MM.1S (cell line): ENCODE data around the gene IL17D.

Experiments used
- DNase-seq: peaks from one replicate; pipeline ENCODE4 v3.0.0-alpha.2; 2015
- H2AFZ ChIP-seq: fragments of 300-600 bp; sonication (generic); 2 replicates; pipeline ENCODE4 v1.6.0; 2016; ENCODE audit warnings: antibody characterized with exemption, low read length
- H3F3A ChIP-seq: fragments of 300-600 bp; sonication (generic); 2 replicates; pipeline ENCODE4 v1.6.1; 2016; ENCODE audit warnings: mild to moderate bottlenecking, antibody characterized with exemption, low read length, moderate library complexity, mixed read lengths; ENCODE audit not compliant: insufficient read depth
- H3K27ac ChIP-seq: fragments of 300-600 bp; sonication (generic); 2 replicates; pipeline ENCODE4 v1.5.1; 2016; ENCODE audit warnings: mild to moderate bottlenecking, low read length
- H3K27me3 ChIP-seq: fragments of 300-600 bp; sonication (generic); replicated peaks from 2 replicates; pipeline ENCODE4 v1.6.0; 2016; ENCODE audit warnings: low read length; ENCODE audit not compliant: insufficient read depth
- H3K36me3 ChIP-seq: fragments of 300-600 bp; sonication (generic); replicated peaks from 2 replicates; pipeline ENCODE4 v1.6.1; 2016; ENCODE audit warnings: mild to moderate bottlenecking, low read length, mixed read lengths; ENCODE audit not compliant: insufficient read depth
- H3K4me1 ChIP-seq: fragments of 300-600 bp; sonication (generic); 2 replicates; pipeline ENCODE4 v1.6.1; 2016; ENCODE audit warnings: low read length, mixed read lengths
- H3K4me2 ChIP-seq: fragments of 300-600 bp; sonication (generic); 2 replicates; pipeline ENCODE4 v1.6.0; 2016; ENCODE audit warnings: low read depth, low read length
- H3K4me3 ChIP-seq: fragments of 300-600 bp; sonication (generic); 2 replicates; pipeline ENCODE4 v1.5.1; 2016; ENCODE audit warnings: low read length, mixed read lengths
- H3K79me2 ChIP-seq: fragments of 300-600 bp; sonication (generic); 2 replicates; pipeline ENCODE4 v1.6.1; 2016; ENCODE audit warnings: mixed run types, low read length, mixed read lengths
- H3K9ac ChIP-seq: fragments of 300-600 bp; sonication (generic); 2 replicates; pipeline ENCODE4 v1.6.1; 2016; ENCODE audit warnings: low read length, mixed read lengths
- H3K9me2 ChIP-seq: fragments of 300-600 bp; sonication (generic); replicated peaks from 2 replicates; pipeline ENCODE4 v1.6.1; 2016; ENCODE audit warnings: mild to moderate bottlenecking, low read length, mixed read lengths; ENCODE audit not compliant: insufficient read depth
- H3K9me3 ChIP-seq: fragments of 300-600 bp; sonication (generic); replicated peaks from 2 replicates; pipeline ENCODE4 v1.6.1; 2016; ENCODE audit warnings: mild to moderate bottlenecking, low read length, mixed read lengths; ENCODE audit not compliant: insufficient read depth
- H4K20me1 ChIP-seq: fragments of 300-600 bp; sonication (generic); 2 replicates; pipeline ENCODE4 v1.6.1; 2016; ENCODE audit warnings: mild to moderate bottlenecking, low read length, moderate library complexity, mixed read lengths; ENCODE audit not compliant: insufficient read depth
- EZH2 ChIP-seq: fragments of 300-600 bp; sonication (generic); optimal IDR thresholded peaks from 2 replicates; pipeline ENCODE3; 2017; ENCODE audit warnings: low read depth, mild to moderate bottlenecking, antibody characterized with exemption, low read length, mixed read lengths
- EZH2phosphoT487 ChIP-seq: fragments of 300-600 bp; sonication (generic); IDR thresholded peaks from 2 replicates; pipeline ENCODE4 v1.6.1; 2018; ENCODE audit warnings: antibody characterized with exemption, low read length
- TF ChIP-seq, protein P1 (sequence below): fragments of 300-600 bp; sonication (generic); IDR thresholded peaks from 2 replicates; pipeline ENCODE4 v1.5.1; 2016; ENCODE audit warnings: antibody characterized with exemption, low read length, mixed read lengths

Gene IL17D

DNA sequence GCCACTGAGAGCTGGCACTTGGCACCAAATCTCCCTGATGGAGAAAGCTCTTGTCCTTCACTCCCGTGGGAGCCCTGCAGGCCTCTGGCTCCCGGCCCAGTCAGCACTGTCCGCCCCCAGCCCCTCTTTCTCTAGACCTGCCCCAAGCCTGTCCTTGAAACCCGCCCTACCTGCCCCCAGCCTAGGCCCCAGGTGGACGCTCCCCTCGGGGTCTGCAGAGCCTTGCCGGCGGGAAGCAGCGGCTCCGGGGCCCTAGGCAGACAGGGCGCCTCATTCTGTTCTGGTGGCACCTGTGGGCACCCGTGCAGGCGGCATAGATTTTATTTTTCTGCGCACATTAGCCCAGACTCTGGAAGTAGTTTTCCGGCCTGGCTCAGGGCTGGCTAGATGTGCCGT is 17.6 kb downstream of the IL17D start:
- Histone ChIP-seq H3K9me2 (no peaks in the 10 kb centered on the region), H3K9ac (no peak overlapping the region), H3K36me3 (no peaks in the 10 kb centered on the region), H3K79me2 (no peaks in the 10 kb centered on the region), H3K27me3 (no peaks in the 10 kb centered on the region), H3K4me1 (no peaks in the 10 kb centered on the region), H2AFZ (no peak overlapping the region), H3K9me3 (no peaks in the 10 kb centered on the region), H3K27ac (no peak overlapping the region), H4K20me1 (no peaks in the 10 kb centered on the region), H3K4me2 (no peak overlapping the region), H3F3A (no peaks in the 10 kb centered on the region), H3K4me3 (no peak overlapping the region)
- no peak for TF ChIP-seq EZH2phosphoT487
- TF ChIP-seq, protein P1, sequence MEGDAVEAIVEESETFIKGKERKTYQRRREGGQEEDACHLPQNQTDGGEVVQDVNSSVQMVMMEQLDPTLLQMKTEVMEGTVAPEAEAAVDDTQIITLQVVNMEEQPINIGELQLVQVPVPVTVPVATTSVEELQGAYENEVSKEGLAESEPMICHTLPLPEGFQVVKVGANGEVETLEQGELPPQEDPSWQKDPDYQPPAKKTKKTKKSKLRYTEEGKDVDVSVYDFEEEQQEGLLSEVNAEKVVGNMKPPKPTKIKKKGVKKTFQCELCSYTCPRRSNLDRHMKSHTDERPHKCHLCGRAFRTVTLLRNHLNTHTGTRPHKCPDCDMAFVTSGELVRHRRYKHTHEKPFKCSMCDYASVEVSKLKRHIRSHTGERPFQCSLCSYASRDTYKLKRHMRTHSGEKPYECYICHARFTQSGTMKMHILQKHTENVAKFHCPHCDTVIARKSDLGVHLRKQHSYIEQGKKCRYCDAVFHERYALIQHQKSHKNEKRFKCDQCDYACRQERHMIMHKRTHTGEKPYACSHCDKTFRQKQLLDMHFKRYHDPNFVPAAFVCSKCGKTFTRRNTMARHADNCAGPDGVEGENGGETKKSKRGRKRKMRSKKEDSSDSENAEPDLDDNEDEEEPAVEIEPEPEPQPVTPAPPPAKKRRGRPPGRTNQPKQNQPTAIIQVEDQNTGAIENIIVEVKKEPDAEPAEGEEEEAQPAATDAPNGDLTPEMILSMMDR = no peak
- no peak for TF ChIP-seq EZH2
- no peak for DNase-seq

DNA sequence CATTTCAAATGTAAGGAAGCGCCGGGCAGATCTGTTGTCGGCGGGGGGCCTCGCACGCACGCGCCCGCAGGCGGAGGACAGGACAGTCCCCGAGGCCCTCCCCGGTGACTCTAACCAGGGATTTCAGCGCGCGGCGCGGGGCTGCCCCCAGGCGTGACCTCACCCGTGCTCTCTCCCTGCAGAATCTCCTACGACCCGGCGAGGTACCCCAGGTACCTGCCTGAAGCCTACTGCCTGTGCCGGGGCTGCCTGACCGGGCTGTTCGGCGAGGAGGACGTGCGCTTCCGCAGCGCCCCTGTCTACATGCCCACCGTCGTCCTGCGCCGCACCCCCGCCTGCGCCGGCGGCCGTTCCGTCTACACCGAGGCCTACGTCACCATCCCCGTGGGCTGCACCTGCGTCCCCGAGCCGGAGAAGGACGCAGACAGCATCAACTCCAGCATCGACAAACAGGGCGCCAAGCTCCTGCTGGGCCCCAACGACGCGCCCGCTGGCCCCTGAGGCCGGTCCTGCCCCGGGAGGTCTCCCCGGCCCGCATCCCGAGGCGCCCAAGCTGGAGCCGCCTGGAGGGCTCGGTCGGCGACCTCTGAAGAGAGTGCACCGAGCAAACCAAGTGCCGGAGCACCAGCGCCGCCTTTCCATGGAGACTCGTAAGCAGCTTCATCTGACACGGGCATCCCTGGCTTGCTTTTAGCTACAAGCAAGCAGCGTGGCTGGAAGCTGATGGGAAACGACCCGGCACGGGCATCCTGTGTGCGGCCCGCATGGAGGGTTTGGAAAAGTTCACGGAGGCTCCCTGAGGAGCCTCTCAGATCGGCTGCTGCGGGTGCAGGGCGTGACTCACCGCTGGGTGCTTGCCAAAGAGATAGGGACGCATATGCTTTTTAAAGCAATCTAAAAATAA is 18.2 kb downstream of the IL17D start:
- no peaks in the 10 kb centered on the region for H3K79me2 ChIP-seq
- H4K20me1 ChIP-seq = no peaks in the 10 kb centered on the region
- no peak overlapping the region for H3K4me3 ChIP-seq
- no peak for DNase-seq
- TF ChIP-seq, protein P1 = no peak
- no peak for TF ChIP-seq EZH2
- no peak for TF ChIP-seq EZH2phosphoT487
- no peak overlapping the region for H2AFZ ChIP-seq
- H3K9me3 ChIP-seq = no peaks in the 10 kb centered on the region
- no peaks in the 10 kb centered on the region for H3K4me1 ChIP-seq
- no peak overlapping the region for H3K9ac ChIP-seq
- H3K9me2 ChIP-seq = no peaks in the 10 kb centered on the region
- H3K4me2 ChIP-seq = no peak overlapping the region
- no peaks in the 10 kb centered on the region for H3K27me3 ChIP-seq
- no peaks in the 10 kb centered on the region for H3K36me3 ChIP-seq
- no peaks in the 10 kb centered on the region for H3F3A ChIP-seq
- no peak overlapping the region for H3K27ac ChIP-seq

DNA sequence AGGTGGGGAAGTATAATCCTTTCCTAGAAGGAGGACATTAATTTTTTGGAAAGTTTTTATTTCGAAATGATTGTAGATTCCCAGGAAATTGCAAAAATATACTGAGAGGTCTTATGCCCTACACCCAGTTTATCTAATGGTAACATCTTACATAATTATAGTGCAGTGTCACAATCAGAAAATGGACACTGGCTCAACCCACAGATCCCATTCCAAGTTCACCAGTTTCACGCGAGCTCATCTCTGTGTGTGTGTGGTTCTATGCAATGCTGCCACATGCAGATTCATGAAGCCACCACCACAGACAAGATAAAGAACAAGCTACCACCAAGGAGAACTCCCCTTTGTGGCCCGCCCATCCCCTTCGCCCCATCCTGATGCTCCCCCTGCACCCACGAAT is 24.4 kb downstream of the IL17D start:
- TF ChIP-seq, protein P1 = no peak
- TF ChIP-seq EZH2phosphoT487 (no peak), EZH2 (no peak)
- H3K4me1 ChIP-seq = no peaks in the 10 kb centered on the region
- H4K20me1 ChIP-seq = no peaks in the 10 kb centered on the region
- H3K27ac ChIP-seq = no peak overlapping the region
- H3K9me3 ChIP-seq = no peaks in the 10 kb centered on the region
- no peaks in the 10 kb centered on the region for H3K27me3 ChIP-seq
- no peak overlapping the region for H2AFZ ChIP-seq
- H3K9ac ChIP-seq = no peak overlapping the region
- H3K4me2 ChIP-seq = no peak overlapping the region
- no peaks in the 10 kb centered on the region for H3K36me3 ChIP-seq
- no peak for DNase-seq
- no peaks in the 10 kb centered on the region for H3K9me2 ChIP-seq
- H3K4me3 ChIP-seq = no peak overlapping the region
- no peaks in the 10 kb centered on the region for H3F3A ChIP-seq
- no peaks in the 10 kb centered on the region for H3K79me2 ChIP-seq
